HL-60 (cell line): Measurements from ENCODE around the gene ARHGAP24.

Source experiments
- DNase-seq, 2 experiments: peaks; one replicate each; pipeline ENCODE4 v3.0.0-alpha.2; 2010 to 2020; ENCODE audit warnings: low read depth in 1 of 2, low spot score in 1 of 2
- H3K27ac ChIP-seq: fragments of 250-450 bp; sonication (Bioruptor Pico); replicated peaks from 2 replicates; pipeline ENCODE4 v1.5.1; 2020; ENCODE audit warnings: mild to moderate bottlenecking, moderate library complexity
- H3K27me3 ChIP-seq: fragments of 250-450 bp; sonication (Bioruptor Pico); 2 replicates; pipeline ENCODE4 v1.5.1; 2021; ENCODE audit warnings: mild to moderate bottlenecking, moderate library complexity; ENCODE audit not compliant: insufficient read depth, poor library complexity, severe bottlenecking
- H3K4me3 ChIP-seq: replicated peaks from 2 replicates; pipeline ENCODE4 v1.5.1; 2011; ENCODE audit warnings: mild to moderate bottlenecking, control low read depth, low read length; ENCODE audit not compliant: insufficient read depth
- GABPA ChIP-seq: IDR thresholded peaks from 2 replicates; pipeline ENCODE4 v1.6.1; 2012; ENCODE audit warnings: low read depth
- POLR2AphosphoS5 ChIP-seq: IDR thresholded peaks from 2 replicates; pipeline ENCODE4 v1.6.1; 2012; ENCODE audit warnings: low read depth
- SPI1 ChIP-seq: IDR thresholded peaks from 2 replicates; pipeline ENCODE4 v1.6.1; 2012; ENCODE audit warnings: low read depth, mild to moderate bottlenecking, borderline replicate concordance
- TF ChIP-seq, protein P1 (sequence below): IDR thresholded peaks from one replicate; pipeline ENCODE4 v1.5.1; 2011; ENCODE audit warnings: low read length, control low read depth, inconsistent platforms; ENCODE audit not compliant: insufficient read depth
- TF ChIP-seq, protein P2 (sequence below): IDR thresholded peaks from 2 replicates; pipeline ENCODE4 v1.6.1; 2012; ENCODE audit warnings: low read depth; ENCODE audit not compliant: insufficient replicate concordance

ARHGAP24 gene

DNA sequence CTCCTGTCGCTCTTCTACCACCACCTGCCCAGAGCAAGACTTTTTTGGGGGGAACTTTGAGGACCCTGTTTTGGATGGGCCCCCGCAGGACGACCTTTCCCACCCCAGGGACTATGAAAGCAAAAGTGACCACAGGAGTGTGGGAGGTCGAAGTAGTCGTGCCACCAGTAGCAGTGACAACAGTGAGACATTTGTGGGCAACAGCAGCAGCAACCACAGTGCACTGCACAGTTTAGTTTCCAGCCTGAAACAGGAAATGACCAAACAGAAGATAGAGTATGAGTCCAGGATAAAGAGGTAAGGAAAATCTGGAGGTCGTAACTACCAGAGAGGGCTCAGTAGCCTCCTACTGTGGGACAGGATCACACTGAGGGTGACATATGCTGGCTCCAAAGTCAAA is 520.4 kb downstream of the ARHGAP24 start:
- Histone ChIP-seq H3K4me3 (no peak overlapping the region), H3K27me3 (no peaks in the 10 kb centered on the region), H3K27ac (no peak overlapping the region)
- no peak for DNase-seq
- TF ChIP-seq, protein P1, sequence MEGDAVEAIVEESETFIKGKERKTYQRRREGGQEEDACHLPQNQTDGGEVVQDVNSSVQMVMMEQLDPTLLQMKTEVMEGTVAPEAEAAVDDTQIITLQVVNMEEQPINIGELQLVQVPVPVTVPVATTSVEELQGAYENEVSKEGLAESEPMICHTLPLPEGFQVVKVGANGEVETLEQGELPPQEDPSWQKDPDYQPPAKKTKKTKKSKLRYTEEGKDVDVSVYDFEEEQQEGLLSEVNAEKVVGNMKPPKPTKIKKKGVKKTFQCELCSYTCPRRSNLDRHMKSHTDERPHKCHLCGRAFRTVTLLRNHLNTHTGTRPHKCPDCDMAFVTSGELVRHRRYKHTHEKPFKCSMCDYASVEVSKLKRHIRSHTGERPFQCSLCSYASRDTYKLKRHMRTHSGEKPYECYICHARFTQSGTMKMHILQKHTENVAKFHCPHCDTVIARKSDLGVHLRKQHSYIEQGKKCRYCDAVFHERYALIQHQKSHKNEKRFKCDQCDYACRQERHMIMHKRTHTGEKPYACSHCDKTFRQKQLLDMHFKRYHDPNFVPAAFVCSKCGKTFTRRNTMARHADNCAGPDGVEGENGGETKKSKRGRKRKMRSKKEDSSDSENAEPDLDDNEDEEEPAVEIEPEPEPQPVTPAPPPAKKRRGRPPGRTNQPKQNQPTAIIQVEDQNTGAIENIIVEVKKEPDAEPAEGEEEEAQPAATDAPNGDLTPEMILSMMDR: no peak
- TF ChIP-seq GABPA: no peak
- no peak for TF ChIP-seq SPI1
- TF ChIP-seq, protein P2, sequence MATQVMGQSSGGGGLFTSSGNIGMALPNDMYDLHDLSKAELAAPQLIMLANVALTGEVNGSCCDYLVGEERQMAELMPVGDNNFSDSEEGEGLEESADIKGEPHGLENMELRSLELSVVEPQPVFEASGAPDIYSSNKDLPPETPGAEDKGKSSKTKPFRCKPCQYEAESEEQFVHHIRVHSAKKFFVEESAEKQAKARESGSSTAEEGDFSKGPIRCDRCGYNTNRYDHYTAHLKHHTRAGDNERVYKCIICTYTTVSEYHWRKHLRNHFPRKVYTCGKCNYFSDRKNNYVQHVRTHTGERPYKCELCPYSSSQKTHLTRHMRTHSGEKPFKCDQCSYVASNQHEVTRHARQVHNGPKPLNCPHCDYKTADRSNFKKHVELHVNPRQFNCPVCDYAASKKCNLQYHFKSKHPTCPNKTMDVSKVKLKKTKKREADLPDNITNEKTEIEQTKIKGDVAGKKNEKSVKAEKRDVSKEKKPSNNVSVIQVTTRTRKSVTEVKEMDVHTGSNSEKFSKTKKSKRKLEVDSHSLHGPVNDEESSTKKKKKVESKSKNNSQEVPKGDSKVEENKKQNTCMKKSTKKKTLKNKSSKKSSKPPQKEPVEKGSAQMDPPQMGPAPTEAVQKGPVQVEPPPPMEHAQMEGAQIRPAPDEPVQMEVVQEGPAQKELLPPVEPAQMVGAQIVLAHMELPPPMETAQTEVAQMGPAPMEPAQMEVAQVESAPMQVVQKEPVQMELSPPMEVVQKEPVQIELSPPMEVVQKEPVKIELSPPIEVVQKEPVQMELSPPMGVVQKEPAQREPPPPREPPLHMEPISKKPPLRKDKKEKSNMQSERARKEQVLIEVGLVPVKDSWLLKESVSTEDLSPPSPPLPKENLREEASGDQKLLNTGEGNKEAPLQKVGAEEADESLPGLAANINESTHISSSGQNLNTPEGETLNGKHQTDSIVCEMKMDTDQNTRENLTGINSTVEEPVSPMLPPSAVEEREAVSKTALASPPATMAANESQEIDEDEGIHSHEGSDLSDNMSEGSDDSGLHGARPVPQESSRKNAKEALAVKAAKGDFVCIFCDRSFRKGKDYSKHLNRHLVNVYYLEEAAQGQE: no peak
- TF ChIP-seq POLR2AphosphoS5: no peak

DNA sequence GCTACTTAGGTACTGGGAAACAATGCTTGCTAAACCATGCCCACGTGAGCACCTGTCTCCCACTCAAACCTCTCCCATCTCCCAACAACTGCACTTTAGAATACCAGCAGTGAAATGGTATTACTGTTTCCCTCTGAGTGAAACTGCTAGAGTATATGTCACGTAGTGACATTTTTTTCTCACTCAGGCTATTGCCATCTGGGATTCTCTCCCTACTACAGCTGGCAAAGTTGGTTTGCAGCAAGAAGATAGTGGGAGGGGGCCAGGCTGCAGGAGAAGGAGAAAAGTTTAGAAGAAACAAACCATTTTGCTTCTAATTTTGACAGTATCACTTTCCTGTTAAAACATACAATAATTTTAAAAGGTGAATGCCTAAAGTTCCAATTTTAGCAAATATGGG is 526.6 kb downstream of the ARHGAP24 start:
- Histone ChIP-seq H3K27ac (no peak overlapping the region), H3K27me3 (no peaks in the 10 kb centered on the region), H3K4me3 (no peak overlapping the region)
- TF ChIP-seq GABPA: no peak
- TF ChIP-seq, protein P1: no peak
- DNase-seq: no peak

DNA sequence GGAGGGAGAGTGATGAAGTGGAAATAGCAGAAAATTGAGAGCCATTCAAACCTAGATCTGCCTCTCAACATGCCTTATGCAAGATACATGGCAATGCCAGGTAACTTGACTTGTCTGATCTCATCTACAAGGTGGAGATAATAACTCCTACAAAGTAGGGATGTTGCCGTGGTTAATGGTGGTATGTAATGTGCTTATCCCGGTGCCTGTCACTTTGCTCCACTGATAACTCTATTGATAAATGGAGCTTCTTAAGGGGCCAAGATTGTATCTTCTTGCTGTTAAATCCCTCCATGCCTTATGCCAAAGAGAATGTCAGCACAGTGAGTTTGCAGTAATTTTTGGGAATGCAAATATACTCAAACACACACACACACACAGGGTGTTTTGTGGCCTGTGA is 529.1 kb downstream of the ARHGAP24 start:
- Histone ChIP-seq H3K27ac (no peak overlapping the region), H3K27me3 (no peaks in the 10 kb centered on the region), H3K4me3 (no peak overlapping the region)
- TF ChIP-seq POLR2AphosphoS5: no peak
- no peak for DNase-seq

DNA sequence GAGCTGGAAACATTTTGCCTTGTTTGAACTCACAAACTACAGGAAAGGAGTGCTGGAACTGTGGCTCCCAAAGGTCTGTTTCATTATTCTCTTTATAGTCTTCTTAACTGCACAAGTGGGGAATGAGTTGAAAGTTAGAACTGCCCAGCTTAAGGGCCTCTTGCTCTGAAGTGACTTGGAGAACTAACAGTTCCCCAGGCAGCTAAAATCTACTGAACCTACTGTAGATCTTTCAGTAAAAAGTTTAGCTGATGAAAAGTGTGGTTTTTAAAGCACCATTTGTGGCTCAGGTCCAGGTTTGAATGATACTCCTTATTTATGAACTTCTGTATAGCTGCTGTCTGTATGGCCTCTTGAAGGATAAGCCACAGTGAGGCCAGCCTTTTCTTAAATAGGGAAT is 531.1 kb downstream of the ARHGAP24 start:
- H3K4me3 ChIP-seq: no peak overlapping the region
- no peak overlapping the region for H3K27ac ChIP-seq
- no peaks in the 10 kb centered on the region for H3K27me3 ChIP-seq
- no peak for TF ChIP-seq GABPA
- TF ChIP-seq, protein P1: no peak
- no peak for TF ChIP-seq SPI1
- TF ChIP-seq, protein P2: no peak
- no peak for DNase-seq
